HAP-1 (cell line): Measurements from ENCODE around the gene KRTAP24-1.

ENCODE experiments used
- DNase-seq, 2 experiments: peaks; one replicate each; pipeline ENCODE4 v3.0.0-alpha.2; 2016 to 2020; ENCODE audit warnings: low spot score in 2 of 2
- H3K27me3 ChIP-seq: fragments of 250-450 bp; sonication (Bioruptor Pico); 2 replicates; pipeline ENCODE4 v1.5.1; 2020; ENCODE audit warnings: low read depth, mild to moderate bottlenecking, moderate library complexity
- H3K36me3 ChIP-seq: fragments of 250-450 bp; sonication (Bioruptor Pico); replicated peaks from 2 replicates; pipeline ENCODE4 v1.5.1; 2020; ENCODE audit warnings: mild to moderate bottlenecking
- H3K4me1 ChIP-seq: fragments of 250-450 bp; sonication (Bioruptor Pico); 2 replicates; pipeline ENCODE4 v1.5.1; 2020; ENCODE audit warnings: mild to moderate bottlenecking
- H3K4me3 ChIP-seq: fragments of 250-450 bp; sonication (Bioruptor Pico); 2 replicates; pipeline ENCODE4 v1.5.1; 2020; ENCODE audit warnings: mild to moderate bottlenecking, moderate library complexity
- H3K9me3 ChIP-seq: fragments of 250-450 bp; sonication (Bioruptor Pico); 2 replicates; pipeline ENCODE4 v1.5.1; 2020; ENCODE audit warnings: mild to moderate bottlenecking, moderate library complexity
- in situ Hi-C: fragments of 300-500 bp; cut with MboI; formaldehyde crosslinking; loops from 3 replicates; pipeline ENCODE4 v1.14.3; 2020; ENCODE audit warnings: low sequenced_read_pairs, inconsistent platforms, mixed read lengths

Gene KRTAP24-1

GRCh38 chr21:30282850-30283249 is at the start of gene KRTAP24-1:
Gene KRTAP24-1 (minus strand): TSS chr21:30282950. CDS start chr21:30282932, 18 bp downstream.
- H3K4me3 ChIP-seq, result no peak within 1 kb of the TSS
- in situ Hi-C loops, result no loop called here
- no peak for DNase-seq
- H3K9me3 ChIP-seq, result no peaks in the 10 kb centered on the region; the same call in 1 of the 2 replicates
- H3K36me3 ChIP-seq, result no peaks in the 10 kb centered on the region
- H3K27me3 ChIP-seq, result no peaks in the 10 kb centered on the region
- H3K4me1 ChIP-seq, result no peaks in the 10 kb centered on the region

DNA sequence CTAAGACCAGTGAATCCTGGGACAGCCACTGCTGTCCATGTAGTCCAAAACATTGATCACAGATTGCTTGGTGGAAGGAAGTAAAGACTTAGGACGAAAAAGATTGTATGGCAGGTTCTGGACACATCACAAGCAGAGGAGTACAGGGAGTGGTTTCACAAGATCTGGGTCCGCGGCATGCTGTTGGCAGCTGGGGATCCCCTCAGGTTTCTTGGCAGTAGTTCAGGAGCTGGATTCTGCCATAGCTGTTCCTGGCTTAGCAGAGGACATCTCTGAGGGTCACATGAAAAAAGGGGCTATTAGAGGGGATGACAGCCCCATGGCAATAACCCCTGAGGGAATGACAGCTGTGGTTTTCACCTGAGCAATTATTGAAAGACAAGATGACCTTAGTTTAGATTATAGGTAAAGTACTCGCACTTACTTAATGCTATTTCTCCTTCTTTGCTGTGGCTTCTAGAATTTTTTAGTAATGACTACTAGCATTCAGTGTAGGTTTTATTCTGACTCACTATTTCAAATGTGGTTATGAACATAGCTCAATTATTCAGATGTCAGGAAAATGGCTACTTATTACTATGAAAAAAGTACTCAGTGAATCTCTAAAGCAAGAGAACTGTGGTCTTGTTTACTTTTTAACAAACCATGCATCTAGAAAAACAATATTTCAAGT is 46.6 kb upstream of the KRTAP24-1 start:
- H3K4me1 ChIP-seq, result no peaks in the 10 kb centered on the region
- in situ Hi-C loops, result no loop called here
- H3K4me3 ChIP-seq, result no peak overlapping the region
- no peaks in the 10 kb centered on the region for H3K36me3 ChIP-seq
- peaks cover 3% of the 10 kb centered on the region; the same call in 1 of the 2 replicates for H3K9me3 ChIP-seq
- H3K27me3 ChIP-seq, result no peaks in the 10 kb centered on the region
- no peak for DNase-seq

DNA sequence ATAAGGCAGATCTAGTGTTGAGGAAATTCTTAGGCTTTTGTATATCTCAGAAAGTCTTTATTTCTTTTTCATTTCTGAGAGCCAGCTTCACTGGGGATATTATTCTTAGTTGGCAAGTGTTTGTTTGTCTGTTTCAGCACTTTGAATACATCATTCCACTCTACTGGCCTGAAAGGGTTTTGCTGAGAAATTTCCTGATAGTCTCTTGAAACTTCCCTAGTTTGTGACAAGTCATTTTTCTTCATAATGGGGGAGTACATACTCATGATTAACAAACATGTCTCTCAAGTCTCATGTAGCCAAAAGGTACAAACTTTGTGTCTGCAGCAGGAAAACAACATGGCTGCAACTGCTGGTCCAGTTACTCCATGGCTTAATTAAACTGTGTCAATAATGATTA is 43.6 kb upstream of the KRTAP24-1 start:
- H3K4me3 ChIP-seq, result no peak overlapping the region
- no peaks in the 10 kb centered on the region for H3K36me3 ChIP-seq
- no peaks in the 10 kb centered on the region for H3K27me3 ChIP-seq
- no peaks in the 10 kb centered on the region; the same call in 1 of the 2 replicates for H3K9me3 ChIP-seq
- H3K4me1 ChIP-seq, result no peaks in the 10 kb centered on the region
- in situ Hi-C loops, result no loop called here
- no peak for DNase-seq

DNA sequence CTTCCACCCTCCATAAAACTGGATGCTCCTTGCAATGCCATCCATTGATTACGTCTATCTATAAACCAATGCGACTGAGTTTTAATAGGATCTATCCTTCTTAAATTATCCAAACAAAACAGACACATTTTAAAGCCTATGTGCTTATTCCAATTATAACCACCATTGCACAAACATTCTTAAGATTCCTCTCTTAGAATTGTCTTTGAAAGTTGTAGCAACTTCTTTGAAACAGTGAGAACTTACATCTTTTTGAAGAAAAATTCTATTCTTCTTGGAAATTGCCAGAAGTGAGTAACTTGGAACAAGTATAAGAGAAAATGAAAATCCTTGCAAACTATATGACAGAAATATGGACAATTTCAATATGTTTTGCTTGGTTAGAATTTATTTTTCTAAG is 37.5 kb upstream of the KRTAP24-1 start, which contains the start of gene KRTAP26-1:
TSS of gene KRTAP26-1 (minus strand) at position 101 of the 400 bp plus-strand sequence. CDS start 280 bp downstream, outside the sequence.
- Histone ChIP-seq H3K36me3 (no peaks in the 10 kb centered on the region), H3K9me3 (no peaks in the 10 kb centered on the region), H3K4me3 (no peak within 1 kb of the TSS), H3K4me1 (no peaks in the 10 kb centered on the region), H3K27me3 (no peaks in the 10 kb centered on the region)
- in situ Hi-C loops, result no loop called here
- DNase-seq, result no peak

DNA sequence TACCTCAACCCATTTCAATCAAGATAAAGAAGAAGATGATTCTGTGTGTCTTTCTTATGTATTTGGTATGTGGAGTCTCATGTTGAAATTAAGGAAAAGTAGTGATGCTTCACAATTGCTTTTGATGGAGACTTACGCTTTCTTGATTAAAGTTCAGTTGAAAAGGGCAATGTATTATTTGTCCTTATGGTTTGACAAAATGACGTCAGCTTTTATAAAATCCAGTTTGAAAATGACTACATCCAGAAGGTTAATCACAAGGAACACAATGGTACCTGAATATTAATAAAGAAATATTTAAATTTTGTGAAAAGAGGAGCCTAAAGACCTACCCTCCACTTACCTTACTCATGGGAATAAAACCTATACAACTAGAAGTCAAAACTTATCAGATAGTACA is 33.0 kb upstream of the KRTAP24-1 start:
- no peak for DNase-seq
- no peaks in the 10 kb centered on the region for H3K27me3 ChIP-seq
- H3K36me3 ChIP-seq, result no peaks in the 10 kb centered on the region
- no peaks in the 10 kb centered on the region for H3K4me1 ChIP-seq
- no peak overlapping the region for H3K4me3 ChIP-seq
- H3K9me3 ChIP-seq, result no peaks in the 10 kb centered on the region
- in situ Hi-C loops, result no loop called here

DNA sequence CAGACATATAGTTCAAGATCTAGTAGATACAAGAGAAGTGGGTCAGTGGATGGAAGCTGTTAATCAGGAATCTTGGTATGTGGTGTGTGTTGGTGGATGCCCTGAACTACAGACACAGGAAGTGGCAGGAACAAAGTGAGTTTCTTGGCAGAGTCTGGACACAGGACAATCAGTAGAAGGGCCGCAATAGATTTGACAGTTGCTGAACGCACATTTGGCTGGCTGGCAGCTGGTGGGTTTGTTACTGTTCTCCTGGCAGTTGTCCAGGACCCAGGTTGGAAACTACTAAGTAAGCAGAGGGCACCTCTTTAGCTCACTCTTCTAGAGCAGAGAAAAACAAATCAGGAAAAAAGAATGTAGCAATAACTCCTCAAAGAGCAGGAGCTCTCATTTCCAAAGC is 24.1 kb upstream of the KRTAP24-1 start:
- Histone ChIP-seq H3K4me1 (no peaks in the 10 kb centered on the region), H3K36me3 (no peaks in the 10 kb centered on the region), H3K9me3 (no peaks in the 10 kb centered on the region; the same call in 1 of the 2 replicates), H3K27me3 (no peaks in the 10 kb centered on the region), H3K4me3 (no peak overlapping the region)
- in situ Hi-C loops, result no loop called here
- DNase-seq, result no peak

- Histone ChIP-seq H3K4me3 (no peak overlapping the region), H3K36me3 (no peaks in the 10 kb centered on the region), H3K27me3 (no peaks in the 10 kb centered on the region), H3K9me3 (no peaks in the 10 kb centered on the region; the same call in 1 of the 2 replicates), H3K4me1 (no peaks in the 10 kb centered on the region)
- no peak for DNase-seq
- in situ Hi-C loops, result no loop called here
Measured at GRCh38 chr21:30305136-30305535, 22.4 kb upstream of the KRTAP24-1 start.

GRCh38 chr21:30289215-30289614 is 6.5 kb upstream of the KRTAP24-1 start, which contains the start of gene KRTAP25-1:
Gene KRTAP25-1 (minus strand): TSS chr21:30289514. CDS start chr21:30289490, 24 bp downstream.
- Histone ChIP-seq H3K36me3 (no peaks in the 10 kb centered on the region), H3K9me3 (no peaks in the 10 kb centered on the region), H3K4me1 (no peaks in the 10 kb centered on the region), H3K4me3 (no peak within 1 kb of the TSS), H3K27me3 (no peaks in the 10 kb centered on the region)
- in situ Hi-C loops, result no loop called here
- no peak for DNase-seq

DNA sequence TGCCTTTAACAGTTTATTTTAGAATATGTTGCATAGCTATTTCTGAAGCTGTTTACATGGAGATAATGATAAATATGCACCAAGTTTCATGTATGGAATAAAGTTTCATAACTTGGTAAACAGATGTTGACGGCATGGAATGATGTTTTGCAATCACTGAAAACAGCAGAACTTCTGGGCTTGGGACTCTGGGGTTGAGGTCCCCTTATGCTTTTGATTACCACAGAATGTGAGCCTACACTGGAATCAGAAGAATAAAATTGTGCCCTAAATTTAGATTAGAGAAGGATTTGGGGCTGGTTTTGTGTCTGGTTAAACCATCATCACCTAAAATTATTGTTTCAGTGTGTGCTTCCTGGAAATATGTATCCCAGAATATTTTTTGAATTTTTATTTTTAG is 11.1 kb downstream of the KRTAP24-1 start:
- H3K4me1 ChIP-seq, result no peaks in the 10 kb centered on the region
- in situ Hi-C loops, result no loop called here
- no peak overlapping the region for H3K4me3 ChIP-seq
- H3K9me3 ChIP-seq, result no peaks in the 10 kb centered on the region
- H3K36me3 ChIP-seq, result no peaks in the 10 kb centered on the region
- H3K27me3 ChIP-seq, result no peaks in the 10 kb centered on the region
- no peak for DNase-seq

GRCh38 chr21:30271156-30271555 is 11.6 kb downstream of the KRTAP24-1 start:
- DNase-seq, result no peak
- no peaks in the 10 kb centered on the region for H3K9me3 ChIP-seq
- no peaks in the 10 kb centered on the region for H3K36me3 ChIP-seq
- in situ Hi-C loops, result no loop called here
- H3K27me3 ChIP-seq, result no peaks in the 10 kb centered on the region
- no peaks in the 10 kb centered on the region for H3K4me1 ChIP-seq
- H3K4me3 ChIP-seq, result no peak overlapping the region

- in situ Hi-C loops, result no loop called here
- Histone ChIP-seq H3K4me1 (no peaks in the 10 kb centered on the region), H3K36me3 (no peaks in the 10 kb centered on the region), H3K27me3 (no peaks in the 10 kb centered on the region), H3K4me3 (no peak overlapping the region), H3K9me3 (no peaks in the 10 kb centered on the region)
- no peak for DNase-seq
Measured at GRCh38 chr21:30269803-30270530, 12.8 kb downstream of the KRTAP24-1 start.

DNA sequence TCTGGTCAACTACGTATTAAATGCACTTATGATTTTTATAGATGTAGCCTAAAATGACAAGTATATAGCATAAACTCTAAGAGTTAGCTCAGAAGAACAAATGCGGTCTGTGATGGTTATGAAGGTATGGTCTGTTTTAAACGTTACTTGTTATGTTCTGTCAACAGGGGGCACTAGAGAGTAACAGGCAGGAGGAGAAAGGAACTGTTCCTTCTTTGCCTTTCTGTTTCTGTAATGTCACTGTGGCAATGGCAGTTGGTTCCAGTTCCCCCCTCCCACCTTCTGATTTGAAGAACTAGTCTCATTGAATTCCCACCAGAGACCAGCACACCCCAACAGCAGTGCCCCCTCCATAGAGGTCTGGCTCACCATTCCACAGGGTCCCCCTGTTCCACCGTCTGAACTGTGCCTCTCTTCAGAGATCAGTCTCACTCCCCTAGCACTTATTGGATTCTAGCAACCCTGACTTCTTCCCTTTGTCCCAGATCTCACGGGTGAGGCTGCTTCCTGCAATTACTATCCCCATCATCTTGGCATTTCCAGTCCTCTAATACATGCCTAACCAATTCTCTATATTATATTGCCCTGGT is 14.0 kb downstream of the KRTAP24-1 start:
- Histone ChIP-seq H3K4me3 (no peak overlapping the region), H3K36me3 (no peaks in the 10 kb centered on the region), H3K4me1 (no peaks in the 10 kb centered on the region), H3K27me3 (no peaks in the 10 kb centered on the region), H3K9me3 (no peaks in the 10 kb centered on the region)
- DNase-seq, result no peak
- in situ Hi-C loops, result no loop called here

DNA sequence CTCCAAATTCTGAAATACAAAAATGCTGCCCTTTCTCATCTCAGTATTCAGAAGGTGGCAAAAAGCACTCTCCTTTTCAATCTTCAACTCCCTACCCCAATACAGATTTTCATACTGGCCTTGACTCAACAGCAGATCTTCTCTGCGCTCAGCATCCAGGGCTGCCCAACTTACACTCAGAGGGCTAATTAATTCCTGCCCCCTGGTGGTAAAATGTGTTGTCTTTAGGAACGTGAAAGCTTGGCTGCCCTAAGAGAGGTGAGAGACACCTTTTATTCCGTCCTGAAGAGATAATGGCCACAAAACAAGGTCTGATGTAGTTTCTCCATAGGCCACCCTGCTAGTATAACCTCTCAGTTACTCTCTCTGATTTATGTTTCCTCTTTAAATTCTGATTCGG is 25.0 kb downstream of the KRTAP24-1 start:
- H3K4me3 ChIP-seq, result no peak overlapping the region
- H3K9me3 ChIP-seq, result no peaks in the 10 kb centered on the region
- H3K4me1 ChIP-seq, result no peaks in the 10 kb centered on the region
- no peaks in the 10 kb centered on the region for H3K36me3 ChIP-seq
- in situ Hi-C loops, result no loop called here
- DNase-seq, result no peak
- H3K27me3 ChIP-seq, result no peaks in the 10 kb centered on the region

DNA sequence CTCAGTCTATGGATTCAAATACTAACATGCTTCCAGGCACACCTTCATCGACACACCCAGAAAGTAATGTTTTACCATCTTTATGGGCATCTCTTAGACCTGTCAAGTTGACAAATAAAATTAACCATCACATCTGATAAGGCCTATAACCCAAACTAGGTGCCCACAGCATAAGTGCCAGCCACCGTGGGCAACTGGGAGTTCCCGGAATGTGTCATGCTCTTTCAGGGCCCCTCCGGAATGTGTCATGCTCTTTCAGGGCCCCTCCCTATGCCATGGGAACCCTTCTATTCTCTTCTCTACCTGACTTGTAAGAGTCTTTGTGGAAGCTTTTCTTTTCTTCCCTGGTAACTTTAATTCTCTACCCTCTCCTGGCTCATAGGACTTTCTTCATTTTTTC is 26.6 kb downstream of the KRTAP24-1 start:
- no peak for DNase-seq
- Histone ChIP-seq H3K36me3 (no peaks in the 10 kb centered on the region), H3K4me1 (no peaks in the 10 kb centered on the region), H3K27me3 (no peaks in the 10 kb centered on the region), H3K4me3 (no peak overlapping the region), H3K9me3 (0 out of 2 replicates have a peak, but pooled peaks cover 2% of the 10 kb centered on the region)
- in situ Hi-C loops, result no loop called here
